Fibroblast of mammary gland (primary cell): ENCODE data around the gene MGAT4A.

Experiments used
- DNase-seq: peaks from one replicate; pipeline ENCODE4 v3.0.0-alpha.2; 2010; ENCODE audit warnings: low read depth
- H3K4me3 ChIP-seq: 2 replicates; pipeline ENCODE4 v1.5.1; 2011; ENCODE audit warnings: low read depth, mild to moderate bottlenecking, low read length, moderate library complexity; ENCODE audit not compliant: control insufficient read depth
- CTCF ChIP-seq: conservative IDR thresholded peaks from 2 replicates; pipeline ENCODE4 v1.5.1; 2011; ENCODE audit warnings: low read depth, low read length, inconsistent platforms; ENCODE audit not compliant: control insufficient read depth, insufficient read depth

MGAT4A gene

GRCh38 chr2:98769784-98770183 is 38.9 kb upstream of the MGAT4A start:
- no peak for TF ChIP-seq CTCF
- no peak overlapping the region for H3K4me3 ChIP-seq
- DNase-seq, result no peak

- TF ChIP-seq CTCF, result no peak
- no peak overlapping the region for H3K4me3 ChIP-seq
- no peak for DNase-seq
These were observed 38.2 kb upstream of the MGAT4A start for GRCh38 chr2:98769114-98769476.

GRCh38 chr2:98768384-98769113 is 37.6 kb upstream of the MGAT4A start:
- H3K4me3 ChIP-seq, result no peak overlapping the region
- no peak for DNase-seq
- no peak for TF ChIP-seq CTCF

- no peak for TF ChIP-seq CTCF
- DNase-seq, result no peak
- H3K4me3 ChIP-seq, result no peak overlapping the region
These were observed 33.6 kb upstream of the MGAT4A start for GRCh38 chr2:98764499-98764898.

- DNase-seq, result no peak
- no peak overlapping the region for H3K4me3 ChIP-seq
- TF ChIP-seq CTCF, result no peak
These were observed 32.4 kb upstream of the MGAT4A start for GRCh38 chr2:98763209-98763951.

- H3K4me3 ChIP-seq, result no peak overlapping the region
- no peak for TF ChIP-seq CTCF
- DNase-seq, result no peak
These were observed 31.0 kb upstream of the MGAT4A start for GRCh38 chr2:98761909-98762308.
